Measurements from ENCODE around the gene DOP1B. TPM values are rescaled to one million over a fixed set of nuclear protein-coding genes. Genes with fewer than 3 reads are reported as not detected.
A peak's percentile ranks its signal among the peaks of the same experiment; 100 is the strongest.
"Not testable (repeated sequence)": the region's sequence is repeated elsewhere in the genome, so short reads cannot be mapped to it uniquely, and the experiment has no call there.

DOP1B gene
- total RNA-seq, 1 donor from 2014 or later = 31.0 TPM

DNA sequence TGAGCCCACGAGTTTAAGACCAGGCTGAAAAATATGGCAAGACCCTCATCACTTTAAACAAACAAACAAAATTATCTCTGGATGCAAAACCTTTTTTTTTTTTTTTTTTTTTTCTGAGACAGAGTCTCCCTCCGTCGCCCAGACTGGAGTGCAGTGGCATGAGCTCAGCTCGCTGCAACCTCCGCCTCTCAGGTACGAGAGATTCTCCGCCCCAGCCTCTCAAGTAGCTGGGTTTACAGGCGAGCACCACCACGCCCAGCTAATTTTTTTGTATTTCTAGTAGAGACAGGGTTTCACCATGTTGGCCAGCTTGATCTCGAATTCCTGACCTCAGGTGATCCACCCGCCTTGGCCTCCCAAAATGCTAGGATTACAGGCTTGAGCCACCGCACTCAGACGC is 16.8 kb upstream of the DOP1B start:
- DNase-seq (ENCODE audit: low spot score) = not testable (repeated sequence)

DNA sequence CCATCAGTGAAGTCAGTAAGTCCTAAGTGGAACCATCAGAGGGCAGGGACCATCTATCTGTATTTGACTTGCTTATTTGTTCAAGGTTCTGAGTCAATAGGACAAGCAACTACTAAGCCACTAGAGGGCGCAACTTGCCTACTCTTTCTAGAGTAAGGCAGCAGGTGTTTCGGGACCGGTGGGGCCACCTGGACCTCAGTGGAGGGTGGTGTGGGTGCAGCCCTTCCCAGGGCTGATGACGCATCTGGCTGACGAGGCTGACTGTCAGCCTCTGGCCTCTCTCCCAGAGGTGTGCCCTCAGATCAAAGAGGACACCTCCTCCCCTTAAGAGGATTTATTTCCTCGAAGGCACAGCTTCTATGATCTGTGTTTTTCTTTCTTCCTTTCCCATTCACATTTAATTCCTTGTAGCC is 15.1 kb upstream of the DOP1B start:
- DNase-seq (ENCODE audit: low spot score) = peak; percentile 91

DNA sequence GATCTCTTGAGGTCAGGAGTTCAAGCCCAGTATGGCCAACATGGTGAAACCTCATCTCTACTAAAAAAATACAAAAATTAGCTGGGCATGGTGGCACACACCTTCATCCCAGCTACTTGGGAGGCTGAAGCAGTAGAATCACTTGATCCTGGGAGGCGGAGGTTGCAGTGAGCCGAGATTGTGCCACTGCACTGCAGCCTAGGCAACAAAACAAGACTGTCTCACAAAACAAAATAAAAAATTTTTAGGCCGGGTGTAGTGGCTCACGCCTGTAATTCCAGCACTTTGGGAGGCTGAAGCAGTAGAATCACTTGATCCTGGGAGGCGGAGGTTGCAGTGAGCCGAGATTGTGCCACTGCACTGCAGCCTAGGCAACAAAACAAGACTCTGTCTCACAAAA is 12.4 kb upstream of the DOP1B start:
- not testable (repeated sequence) for DNase-seq (ENCODE audit: low spot score)

DNA sequence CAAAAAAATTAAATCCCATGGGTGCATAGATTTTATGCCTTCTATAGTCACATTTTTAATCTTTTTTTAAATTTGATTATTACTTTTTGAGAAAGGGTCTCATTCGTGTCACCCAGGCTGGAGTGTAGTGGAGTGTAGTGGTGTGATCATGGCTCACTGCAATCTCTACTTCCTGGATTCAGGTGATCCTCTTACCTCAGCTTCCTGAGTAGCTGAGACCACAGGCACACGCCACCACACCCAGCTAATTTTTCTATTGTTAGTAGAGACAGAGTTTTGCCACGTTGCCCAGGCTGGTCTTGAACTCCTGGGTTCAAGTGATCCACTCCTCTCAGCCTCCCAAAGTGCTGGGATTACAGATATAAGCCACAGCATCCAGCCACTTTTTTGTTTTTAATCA is 11.4 kb upstream of the DOP1B start:
- DNase-seq (ENCODE audit: low spot score) = no peak

- DNase-seq (ENCODE audit: low spot score) = no peak
These were observed 8.7 kb upstream of the DOP1B start for GRCh38 chr21:36147911-36148310.

GRCh38 chr21:36148886-36149285 is 7.7 kb upstream of the DOP1B start:
- DNase-seq (ENCODE audit: low spot score) = no peak

DNA sequence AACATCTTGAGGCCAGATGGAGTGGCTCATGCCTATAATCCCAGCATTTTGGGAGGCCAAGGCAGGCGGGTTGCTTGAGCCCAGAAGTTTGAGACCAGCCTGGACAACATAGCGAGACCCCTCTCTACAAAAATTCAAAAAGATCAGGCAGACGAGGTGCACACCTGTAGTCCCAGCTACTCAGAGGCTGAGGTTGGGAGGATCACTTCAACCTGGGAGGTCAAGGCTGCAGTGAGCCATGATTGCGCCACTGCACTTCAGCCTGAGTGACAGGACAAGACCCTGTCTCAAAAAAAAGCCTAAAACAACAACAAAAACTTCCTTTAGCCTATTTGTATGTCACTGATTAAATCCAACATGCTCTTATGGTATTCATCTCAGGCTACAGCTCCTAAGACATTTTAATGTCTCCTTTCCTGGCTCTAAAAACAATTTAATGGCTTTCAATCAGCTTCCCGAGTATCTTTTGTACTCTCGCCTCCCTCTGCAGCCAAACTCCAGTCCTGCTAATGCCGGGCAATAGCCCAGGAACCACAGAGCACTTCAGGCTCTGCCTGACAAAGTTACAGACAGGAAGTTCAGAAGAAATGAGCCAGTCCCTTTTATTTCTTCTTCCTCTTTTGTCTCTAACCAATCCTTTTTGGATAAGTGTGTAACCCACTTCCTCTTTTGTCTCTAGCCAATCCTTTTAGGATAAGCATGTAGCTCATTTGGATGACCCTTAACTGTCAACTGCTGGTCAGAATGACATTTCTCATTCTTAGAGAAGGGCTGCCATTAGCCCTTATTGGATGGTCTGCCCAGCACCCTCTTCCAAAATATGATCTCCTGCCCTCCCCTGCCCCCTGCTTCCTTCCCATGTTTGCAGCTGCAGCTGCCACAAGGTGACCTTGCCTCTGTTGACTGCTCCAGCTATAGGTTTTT is 6.6 kb upstream of the DOP1B start:
- no peak for DNase-seq (ENCODE audit: low spot score)

GRCh38 chr21:36155603-36156338 is 853 bp upstream of the DOP1B start:
- peak; percentile 77 for DNase-seq (ENCODE audit: low spot score)

DNA sequence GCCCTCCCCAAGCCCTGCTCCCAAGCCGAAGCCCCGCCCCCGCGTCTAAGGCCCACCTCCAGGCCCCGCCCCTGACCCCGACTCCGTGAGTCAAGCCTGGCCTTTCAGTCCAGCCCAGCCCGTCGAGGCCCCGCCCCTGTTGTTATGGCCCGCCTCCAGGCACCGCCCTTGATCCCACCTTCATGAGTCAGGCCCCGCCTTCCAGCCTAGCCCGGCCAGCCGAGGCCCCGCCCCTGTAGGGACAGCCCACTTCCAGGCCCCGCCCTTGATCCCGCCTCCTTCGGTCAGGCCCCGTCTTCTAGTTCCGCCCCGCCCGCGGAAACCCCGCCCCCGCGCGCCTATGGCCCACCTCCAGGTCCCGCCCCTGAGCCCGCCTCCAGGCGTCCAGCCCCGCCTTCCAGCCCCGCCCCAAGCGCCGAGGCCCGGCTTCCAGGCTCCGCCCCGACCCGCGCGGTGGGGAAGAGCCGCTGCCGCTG is 247 bp upstream of the DOP1B start:
- peak; percentile 100 for DNase-seq (ENCODE audit: low spot score)

DNA sequence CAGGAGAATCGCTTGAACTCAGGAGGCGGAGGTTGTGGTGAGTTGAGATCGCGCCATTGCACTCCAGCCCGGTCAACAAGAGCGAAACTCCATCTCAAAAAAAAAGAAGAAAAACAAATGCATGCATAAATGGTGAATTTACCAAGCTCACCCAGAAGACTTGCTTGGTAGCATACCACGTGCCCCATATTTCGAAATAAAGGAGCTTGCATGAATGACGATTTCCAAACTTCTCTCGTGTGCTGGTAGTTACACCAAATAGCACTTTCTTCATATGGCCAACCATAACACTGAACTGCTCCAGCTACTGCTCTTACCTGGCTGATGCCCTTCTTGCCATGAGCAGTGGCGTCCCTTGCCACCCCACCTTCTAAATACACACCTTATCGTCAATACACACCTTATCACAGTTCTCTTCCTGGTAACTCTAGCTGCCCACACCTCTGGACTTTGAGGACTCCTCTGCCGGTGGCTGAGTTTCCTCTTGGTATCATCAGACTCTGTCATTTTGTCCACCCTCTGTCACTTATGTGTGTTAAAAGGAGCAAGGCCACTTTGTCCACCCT is 2.8 kb downstream of the DOP1B start:
- DNase-seq (ENCODE audit: low spot score) = no peak

DNA sequence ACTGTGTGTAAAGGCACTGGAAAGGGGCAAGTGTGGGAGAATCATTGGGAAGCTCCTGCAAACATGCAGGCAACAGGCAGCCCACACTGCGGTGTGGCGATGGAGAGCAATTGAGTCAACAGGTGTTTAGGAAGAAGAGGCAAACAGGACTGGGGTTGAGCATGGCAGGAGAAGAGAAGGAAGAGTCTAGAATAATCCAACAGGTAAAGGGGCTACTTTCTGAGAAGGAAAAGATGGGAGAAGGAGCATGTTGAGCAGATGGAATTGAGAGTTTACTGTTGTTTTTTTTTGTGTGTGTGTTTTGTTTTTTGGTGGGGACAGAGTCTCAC is 4.2 kb downstream of the DOP1B start:
- DNase-seq (ENCODE audit: low spot score) = no peak

DNA sequence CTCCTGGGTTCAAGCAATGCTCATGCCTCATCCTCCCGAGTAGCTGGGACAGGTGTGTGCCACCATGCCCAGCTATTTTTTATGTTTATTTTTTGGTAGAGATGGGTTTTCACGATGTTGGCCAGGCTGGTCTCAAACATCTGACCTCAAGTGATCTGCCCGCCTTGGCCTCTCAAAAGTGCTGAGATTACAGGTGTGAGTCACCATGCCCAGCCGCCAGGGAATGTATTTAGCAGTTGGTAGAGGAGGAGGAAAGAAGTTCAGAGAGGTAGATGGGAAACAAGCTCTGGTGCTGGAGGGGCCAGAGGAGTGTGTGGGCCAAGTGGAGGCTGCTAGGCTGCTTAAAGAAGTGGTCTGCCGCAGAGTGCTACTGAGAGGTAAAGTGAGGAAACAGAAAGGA is 6.0 kb downstream of the DOP1B start:
- no peak for DNase-seq (ENCODE audit: low spot score)

DNA sequence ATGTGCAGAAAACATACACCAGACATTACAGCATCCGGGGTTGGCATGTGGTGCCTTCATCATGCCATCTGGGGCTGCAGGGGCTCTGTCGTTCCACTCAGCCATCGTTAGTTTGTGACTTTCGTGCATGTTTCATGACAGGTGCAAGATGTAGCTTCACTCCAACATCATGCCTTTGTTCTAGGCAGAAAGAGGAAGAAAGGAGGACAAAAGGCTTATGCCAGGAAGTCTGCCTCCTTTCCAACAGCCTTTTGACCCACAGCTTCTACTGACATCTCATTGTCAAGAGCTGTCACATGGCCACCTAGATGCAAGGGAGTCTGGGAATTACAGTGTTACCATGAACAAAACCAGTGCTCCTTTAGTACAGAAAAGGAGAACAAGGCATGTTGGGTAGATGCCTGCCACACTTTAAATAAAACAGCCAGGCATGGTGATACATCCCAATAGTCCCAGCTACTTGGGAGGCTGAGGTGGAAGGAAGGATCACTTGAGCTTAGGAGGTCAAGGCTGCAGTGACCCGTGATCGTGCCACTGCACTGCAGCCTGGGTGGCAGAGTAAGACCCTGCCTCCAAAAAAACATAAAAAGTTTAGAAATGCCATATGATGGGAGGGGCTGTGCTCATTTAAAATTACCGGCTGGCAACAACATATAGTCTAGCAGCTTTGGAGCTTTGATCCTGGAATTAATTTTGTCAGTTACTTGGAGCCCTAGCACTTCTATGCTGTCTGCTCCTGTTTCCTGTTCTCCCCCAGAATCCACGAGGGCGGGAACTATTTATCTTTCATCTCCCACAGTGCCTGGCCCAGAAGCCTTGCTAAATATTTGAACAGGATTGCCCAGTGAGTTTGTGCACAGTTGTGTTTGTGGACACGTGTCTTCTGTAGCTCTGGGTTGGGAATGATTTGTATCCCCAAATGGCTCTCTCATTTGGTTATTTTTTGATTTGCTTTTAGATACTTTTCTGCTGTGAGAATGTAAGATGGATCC is 7.4 kb downstream of the DOP1B start:
- no peak for DNase-seq (ENCODE audit: low spot score)

- DNase-seq (ENCODE audit: low spot score) = no peak
These were observed 8.7 kb downstream of the DOP1B start for GRCh38 chr21:36165356-36165755.

- DNase-seq (ENCODE audit: low spot score) = no peak
These were observed 10.1 kb downstream of the DOP1B start for GRCh38 chr21:36166705-36167104.

GRCh38 chr21:36167541-36167940 is 10.9 kb downstream of the DOP1B start:
- DNase-seq (ENCODE audit: low spot score) = no peak

- DNase-seq (ENCODE audit: low spot score) = no peak
These were observed 13.0 kb downstream of the DOP1B start for GRCh38 chr21:36169470-36170128.

GRCh38 chr21:36170823-36171222 is 14.2 kb downstream of the DOP1B start:
- no peak for DNase-seq (ENCODE audit: low spot score)

GRCh38 chr21:36171336-36171735 is 14.7 kb downstream of the DOP1B start:
- no peak for DNase-seq (ENCODE audit: low spot score)

DNA sequence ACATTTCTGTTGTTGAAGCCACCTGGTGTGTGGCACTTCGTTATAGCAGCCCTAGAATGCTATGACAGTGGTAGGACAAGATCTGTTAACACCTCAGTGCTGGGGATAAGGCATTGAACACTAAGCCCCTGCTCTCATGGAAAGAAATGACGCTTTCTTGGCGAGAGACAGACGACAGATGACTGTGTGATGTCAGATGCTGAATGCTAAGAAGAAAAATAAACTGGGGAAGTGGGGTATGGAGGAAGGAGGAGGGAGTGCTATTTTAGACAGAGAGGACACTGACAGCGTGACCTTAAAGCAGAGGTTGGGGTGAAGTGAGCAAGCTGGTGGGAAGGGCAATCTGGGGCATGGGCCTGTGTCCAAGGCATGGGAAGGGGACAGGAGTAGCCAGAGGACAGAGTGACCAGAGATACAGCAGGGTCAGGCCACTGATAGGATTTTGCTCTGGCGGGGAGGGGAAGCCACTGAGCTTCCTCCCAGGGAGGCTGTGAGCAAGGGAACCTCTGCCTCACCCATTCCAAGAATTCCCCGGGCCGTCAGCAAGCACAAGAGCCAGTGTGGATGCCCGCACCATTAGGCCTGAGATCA is 15.2 kb downstream of the DOP1B start:
- no peak for DNase-seq (ENCODE audit: low spot score)
